HEK293 (cell line): ENCODE results near the gene RNU6-7.

ENCODE experiments used
- ELK4 ChIP-seq: IDR thresholded peaks from 2 replicates; pipeline ENCODE4 v1.6.1; 2011; ENCODE audit warnings: mild to moderate bottlenecking, low read depth, low read length, borderline replicate concordance
- MEIS1 ChIP-seq: sonication (generic); formaldehyde crosslinking; IDR thresholded peaks from 2 replicates; pipeline ENCODE4 v1.8.1; 2022; ENCODE audit warnings: missing genetic modification reagents, mild to moderate bottlenecking, borderline replicate concordance
- SP2 ChIP-seq: fragments of 450-650 bp; formaldehyde crosslinking; IDR thresholded peaks from 2 replicates; pipeline ENCODE4 v1.5.1; 2016; ENCODE audit warnings: missing biosample characterization, missing genetic modification characterization
- YY1 ChIP-seq: fragments of 450-650 bp; formaldehyde crosslinking; IDR thresholded peaks from 2 replicates; pipeline ENCODE4 v1.5.1; 2018; ENCODE audit warnings: missing biosample characterization, missing genetic modification characterization
- ZBTB1 ChIP-seq: fragments of 450-650 bp; formaldehyde crosslinking; IDR thresholded peaks from 2 replicates; pipeline ENCODE4 v1.5.1; 2016; ENCODE audit warnings: missing biosample characterization, missing genetic modification characterization
- ZNF311 ChIP-seq: fragments of 450-650 bp; formaldehyde crosslinking; IDR thresholded peaks from 2 replicates; pipeline ENCODE4 v1.5.1; 2017; ENCODE audit warnings: missing biosample characterization, missing genetic modification characterization, borderline replicate concordance
- ZNF610 ChIP-seq: fragments of 450-650 bp; formaldehyde crosslinking; IDR thresholded peaks from 2 replicates; pipeline ENCODE4 v1.5.1; 2016; ENCODE audit warnings: missing biosample characterization, missing genetic modification characterization, borderline replicate concordance
- ZNF776 ChIP-seq: fragments of 450-650 bp; formaldehyde crosslinking; IDR thresholded peaks from 2 replicates; pipeline ENCODE4 v1.5.0; 2017; ENCODE audit warnings: missing biosample characterization, missing genetic modification characterization, borderline replicate concordance
- ZSCAN30 ChIP-seq: fragments of 450-650 bp; IDR thresholded peaks from 2 replicates; pipeline ENCODE4 v1.5.1; 2018; ENCODE audit warnings: missing biosample characterization, mild to moderate bottlenecking, missing genetic modification characterization, moderate library complexity

DNA sequence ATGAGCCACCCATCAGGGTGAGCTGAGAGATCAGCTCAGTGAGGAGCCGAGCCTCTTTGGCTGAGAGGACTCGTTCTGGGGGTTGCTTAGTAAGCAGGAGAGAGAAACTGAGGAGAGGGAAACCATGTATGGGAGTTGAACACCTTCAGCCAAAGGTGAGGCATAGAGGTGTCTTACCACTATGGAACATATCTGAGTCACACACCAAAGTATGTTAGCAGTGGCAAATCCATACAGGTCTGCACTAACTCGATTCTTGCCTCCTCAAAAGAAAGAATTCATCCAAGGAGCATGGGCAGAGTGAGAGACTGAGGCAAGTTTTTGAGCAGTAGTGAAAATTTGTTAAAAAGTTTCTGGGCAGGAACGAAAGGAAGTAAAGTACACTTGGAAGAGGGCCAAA is 47.9 kb downstream of the RNU6-7 start:
- TF ChIP-seq MEIS1 (CRISPR knock-in tag) (no peak), ZNF610 (tag by site-specific recombination) (no peak), ZNF311 (tag by site-specific recombination) (no peak), ELK4 (no peak), SP2 (tag by site-specific recombination) (no peak), ZSCAN30 (no peak), ZBTB1 (tag by site-specific recombination) (no peak), ZNF776 (no peak), YY1 (tag by site-specific recombination) (no peak)
